HG03521 (cell line): ENCODE measurements around the gene ECI2.

Experiments used
- ATAC-seq: cut with Tn5 transposase; IDR thresholded peaks from one replicate; pipeline ENCODE4 v1.9.1; 2021; ENCODE audit warnings: mild to moderate bottlenecking, moderate library complexity; ENCODE audit not compliant: unreplicated experiment

The ECI2 gene, protein sequence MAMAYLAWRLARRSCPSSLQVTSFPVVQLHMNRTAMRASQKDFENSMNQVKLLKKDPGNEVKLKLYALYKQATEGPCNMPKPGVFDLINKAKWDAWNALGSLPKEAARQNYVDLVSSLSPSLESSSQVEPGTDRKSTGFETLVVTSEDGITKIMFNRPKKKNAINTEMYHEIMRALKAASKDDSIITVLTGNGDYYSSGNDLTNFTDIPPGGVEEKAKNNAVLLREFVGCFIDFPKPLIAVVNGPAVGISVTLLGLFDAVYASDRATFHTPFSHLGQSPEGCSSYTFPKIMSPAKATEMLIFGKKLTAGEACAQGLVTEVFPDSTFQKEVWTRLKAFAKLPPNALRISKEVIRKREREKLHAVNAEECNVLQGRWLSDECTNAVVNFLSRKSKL

DNA sequence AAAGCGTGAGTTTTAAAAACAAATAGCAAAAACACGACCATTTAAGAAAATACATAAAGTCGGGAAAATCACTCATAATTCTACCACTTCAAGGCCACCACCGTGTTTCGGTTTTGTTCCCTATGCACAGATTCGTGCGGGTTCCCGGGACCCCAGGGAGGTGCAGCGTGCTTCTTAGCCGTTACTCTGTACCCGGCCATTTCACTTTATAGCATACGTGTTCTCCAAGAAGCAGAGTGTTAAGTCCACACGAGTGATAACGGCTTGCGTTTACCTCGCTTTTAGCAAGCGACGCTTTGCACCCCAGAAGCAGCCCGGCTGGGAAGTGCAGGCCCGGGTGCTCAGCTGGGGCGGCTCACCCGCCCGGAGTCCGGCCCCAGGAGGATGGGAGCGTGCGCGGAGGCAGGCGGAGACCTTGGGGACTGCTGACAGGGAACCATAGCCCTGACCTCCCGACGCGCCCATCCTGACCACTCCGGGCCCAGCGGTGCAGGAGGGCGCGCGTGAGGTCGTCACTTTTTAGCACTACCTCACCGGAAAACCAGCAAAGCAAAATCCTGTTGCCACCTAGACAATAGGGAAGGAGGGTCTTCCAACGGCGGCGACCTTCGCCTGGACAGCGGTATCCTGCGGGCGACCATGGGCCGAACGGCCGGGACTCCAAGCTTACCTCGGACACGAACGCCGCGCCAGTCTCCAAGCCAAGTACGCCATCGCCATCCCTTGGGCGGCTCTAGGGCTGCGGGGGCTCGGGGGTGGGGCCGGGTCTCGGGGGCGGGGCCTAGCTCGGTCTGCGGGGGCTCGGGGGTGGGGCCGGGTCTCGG, at the start of gene ECI2:
ECI2 (minus strand) TSS at position 735 of the 824 bp plus-strand sequence; CDS start at position 720, 15 bp downstream.
- ATAC-seq: peak; percentile 39

DNA sequence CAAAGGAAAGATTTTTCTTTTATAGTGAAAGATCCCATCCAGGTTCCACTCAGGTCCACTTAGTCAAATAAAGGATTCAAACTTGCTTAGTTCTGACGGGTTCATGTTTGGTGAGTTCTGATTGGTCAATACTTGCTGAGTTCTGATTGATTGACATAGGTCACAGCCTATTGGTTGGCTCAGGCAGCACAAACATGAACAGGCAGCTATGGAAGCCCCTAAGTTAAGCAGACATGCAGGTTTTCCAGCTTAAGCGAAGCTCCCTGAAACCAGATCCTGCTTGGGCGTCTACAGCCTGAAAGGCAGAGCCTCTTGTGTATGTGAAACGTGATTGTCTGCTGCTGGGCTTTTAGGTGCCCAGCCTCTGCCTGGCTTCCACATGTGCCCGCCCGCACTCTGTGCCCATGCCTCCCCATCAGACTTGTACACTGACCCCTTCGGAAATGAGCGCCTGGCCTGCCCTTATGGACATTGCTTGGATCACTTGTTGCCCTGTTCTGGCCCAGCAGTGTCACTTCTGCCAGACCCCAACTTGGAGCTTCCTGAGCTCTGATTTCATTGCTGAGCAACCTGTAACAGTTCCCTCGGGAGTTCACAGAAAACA, 45.4 kb upstream of the ECI2 start:
- no peak for ATAC-seq

DNA sequence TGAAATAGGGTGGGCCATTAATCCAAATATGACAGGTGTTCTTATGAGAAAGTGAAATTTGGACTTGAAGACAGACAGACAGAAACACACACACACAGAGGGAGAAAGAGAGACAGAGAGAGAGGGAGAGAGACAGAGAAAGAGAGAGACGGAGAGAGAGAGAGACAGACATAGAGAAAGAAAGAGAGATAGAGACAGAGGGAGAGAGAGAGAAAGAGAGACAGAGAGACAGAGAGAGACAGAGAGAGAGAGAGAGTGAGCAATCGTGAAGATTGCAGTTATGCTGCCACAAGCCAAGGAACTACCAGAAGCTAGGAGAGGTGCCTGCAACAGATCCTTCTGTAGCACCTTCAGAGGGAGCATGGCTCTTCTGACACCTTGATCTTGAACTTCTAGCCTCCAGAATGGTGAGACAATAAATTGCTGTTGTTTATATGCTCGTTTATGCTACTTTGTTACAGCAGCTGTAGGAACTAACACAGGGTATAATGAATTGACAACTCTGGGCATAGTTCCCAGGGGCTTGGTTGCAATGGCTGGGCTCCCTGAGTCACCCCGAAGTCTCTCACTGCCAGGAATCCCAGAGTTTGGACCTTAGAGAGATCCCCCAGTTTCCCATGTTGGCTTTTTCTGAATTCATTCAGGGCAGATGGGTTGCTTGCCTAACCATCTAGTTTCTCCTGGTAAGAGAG, 44.7 kb upstream of the ECI2 start:
- no peak for ATAC-seq

DNA sequence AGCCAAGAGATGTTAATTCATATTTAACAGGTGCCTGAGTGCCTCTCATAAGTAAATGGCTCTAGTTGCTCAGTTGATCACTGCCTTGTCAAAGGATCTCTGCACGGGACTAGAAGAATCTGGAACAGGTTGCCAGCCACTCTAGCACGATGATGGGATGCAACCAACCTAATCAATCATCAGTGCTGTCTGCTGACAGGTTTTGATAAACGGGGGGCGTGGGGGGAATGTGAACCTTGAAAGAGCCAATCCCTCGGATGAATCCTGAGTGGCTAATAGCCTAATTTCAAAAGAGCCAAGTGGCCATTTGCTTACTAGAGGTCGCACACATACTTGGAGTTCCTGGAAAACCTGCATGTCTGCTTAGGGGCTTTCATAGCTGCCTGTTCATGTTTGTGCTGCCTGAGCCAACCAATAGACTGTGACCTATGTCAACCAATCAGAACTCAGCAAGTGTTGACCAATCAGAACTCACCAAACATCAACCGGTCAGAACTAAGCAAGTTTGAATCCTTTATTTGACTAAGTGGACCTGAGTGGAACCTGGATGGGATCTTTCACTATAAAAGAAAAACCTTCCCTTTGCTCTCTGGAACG, 43.5 kb upstream of the ECI2 start:
- ATAC-seq: no peak

DNA sequence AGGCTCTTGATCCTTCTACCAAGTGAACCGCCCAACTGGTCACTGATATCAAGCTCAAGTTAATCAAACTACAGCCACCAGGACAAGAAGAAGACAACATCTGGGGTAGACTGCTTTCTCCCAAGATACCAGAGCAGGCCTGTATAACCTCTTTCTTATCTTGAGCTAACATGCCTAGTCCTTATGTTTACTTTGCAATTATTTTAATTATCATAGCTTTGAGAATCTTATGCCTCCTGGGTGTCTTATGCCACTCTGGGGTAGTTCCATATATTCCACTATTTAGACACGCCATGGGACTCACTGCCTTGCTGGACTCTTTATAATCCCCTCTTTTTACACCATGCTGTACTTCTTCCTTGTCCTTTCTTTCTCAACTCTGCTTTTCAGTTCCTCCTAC, 41.5 kb upstream of the ECI2 start:
- no peak for ATAC-seq

DNA sequence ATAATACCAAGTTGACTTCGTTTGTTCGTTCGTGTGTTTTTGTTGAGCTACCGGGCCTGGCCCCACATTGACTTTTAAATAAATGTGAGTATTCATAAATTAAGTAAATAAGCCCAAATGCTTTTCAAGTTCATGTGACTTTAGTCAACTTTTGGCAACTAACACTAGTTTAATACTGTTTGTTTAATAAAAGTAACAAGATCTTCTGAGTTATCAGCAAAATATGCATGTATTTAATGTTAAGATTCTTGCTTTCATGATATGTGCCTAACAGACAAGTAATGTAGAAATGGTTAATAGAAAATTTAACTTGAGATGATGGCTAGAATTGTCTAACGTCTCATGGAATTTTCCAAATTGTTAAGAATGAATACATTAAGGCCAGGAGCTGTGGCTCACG, 38.7 kb upstream of the ECI2 start:
- ATAC-seq: no peak

DNA sequence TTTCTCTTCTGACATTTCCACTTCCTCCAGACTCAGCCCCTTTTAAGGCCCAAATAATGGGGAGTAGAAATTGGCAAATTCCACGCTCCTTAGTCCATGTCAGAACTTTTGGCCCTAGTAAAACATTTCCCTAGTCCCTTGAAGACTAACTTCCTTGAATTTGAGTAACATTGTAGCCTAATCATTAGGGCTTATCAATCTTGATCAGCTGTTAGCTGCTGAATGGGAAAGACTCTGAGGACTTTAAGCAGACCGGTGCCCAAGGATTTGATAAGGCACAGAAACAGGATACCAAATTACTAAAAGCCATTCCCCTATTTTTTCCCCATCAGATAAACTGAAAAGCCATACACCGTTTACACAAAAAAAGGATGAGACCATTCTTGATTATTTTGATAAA, 37.0 kb upstream of the ECI2 start:
- ATAC-seq: no peak

DNA sequence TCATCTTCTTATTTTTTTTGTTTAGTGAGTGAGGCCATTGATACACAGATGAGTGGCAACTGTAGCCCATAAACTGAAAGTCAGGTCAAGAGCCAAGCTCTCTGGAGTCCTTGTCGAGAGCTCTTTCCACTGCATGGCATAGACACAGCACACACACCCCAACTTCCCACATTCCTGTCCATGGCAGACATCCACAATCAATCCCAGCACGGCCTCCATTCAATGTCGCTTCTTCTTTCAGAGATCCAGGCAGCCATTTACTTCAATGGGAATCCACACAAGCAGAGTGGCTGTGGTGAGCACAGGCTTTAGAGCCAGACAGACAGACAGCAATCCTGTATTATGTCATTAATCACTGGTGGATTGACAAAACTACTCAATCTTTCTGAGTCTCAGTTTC, 34.9 kb upstream of the ECI2 start:
- ATAC-seq: no peak

DNA sequence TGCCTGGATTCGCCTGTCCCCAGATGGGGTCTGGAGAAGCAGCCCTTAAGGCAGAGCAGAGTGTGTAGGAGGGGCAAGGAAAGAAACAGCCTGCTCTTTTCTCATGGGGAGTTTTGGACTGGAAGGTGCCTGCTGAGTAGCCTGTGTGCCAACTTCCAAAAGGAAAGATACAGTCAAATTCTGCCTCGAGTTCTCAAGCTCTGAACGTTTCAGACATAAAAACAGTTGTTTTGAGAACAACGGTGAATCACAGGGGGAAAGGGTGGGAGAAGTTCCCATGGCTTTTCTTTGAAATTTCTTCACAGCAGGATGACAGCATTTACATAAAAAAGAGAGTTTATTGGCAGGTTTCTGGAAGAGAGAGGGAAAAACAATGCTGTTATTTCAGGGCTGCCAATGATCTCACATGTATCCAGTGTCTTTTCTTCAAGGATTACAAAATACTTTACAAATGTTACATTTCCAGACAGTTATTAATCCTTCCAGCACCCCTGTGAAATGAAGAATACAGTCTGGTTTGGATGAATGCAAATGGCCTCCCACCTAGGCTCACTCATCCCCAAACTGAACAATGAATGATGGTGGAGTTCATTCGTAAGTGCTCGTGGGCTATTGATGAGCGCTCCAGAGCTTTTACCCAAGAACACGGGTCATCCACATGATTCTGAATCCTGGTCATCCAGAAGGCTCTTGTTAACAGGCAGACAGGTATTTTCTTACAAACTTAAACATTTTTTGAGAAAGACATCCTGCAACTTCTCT, 33.8 kb upstream of the ECI2 start:
- ATAC-seq: no peak

DNA sequence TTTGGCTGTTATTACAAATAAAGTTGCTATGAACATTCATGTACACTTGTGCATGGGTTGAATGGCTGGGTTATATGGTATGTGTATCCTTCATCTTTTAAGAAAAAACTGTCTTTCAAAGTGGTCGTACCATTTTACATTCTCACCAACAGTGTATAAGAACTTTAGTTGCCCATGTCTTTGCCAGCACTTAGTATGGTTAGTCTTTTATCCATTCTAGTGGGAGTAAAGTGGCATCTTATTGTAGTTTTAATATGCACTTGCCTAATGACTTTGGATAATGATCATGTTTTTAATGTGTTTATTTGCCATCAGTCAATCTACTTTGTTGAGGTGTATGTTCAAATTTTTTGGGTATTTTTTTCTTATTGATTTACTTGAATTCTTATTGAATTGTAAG, 32.5 kb upstream of the ECI2 start:
- ATAC-seq: no peak

DNA sequence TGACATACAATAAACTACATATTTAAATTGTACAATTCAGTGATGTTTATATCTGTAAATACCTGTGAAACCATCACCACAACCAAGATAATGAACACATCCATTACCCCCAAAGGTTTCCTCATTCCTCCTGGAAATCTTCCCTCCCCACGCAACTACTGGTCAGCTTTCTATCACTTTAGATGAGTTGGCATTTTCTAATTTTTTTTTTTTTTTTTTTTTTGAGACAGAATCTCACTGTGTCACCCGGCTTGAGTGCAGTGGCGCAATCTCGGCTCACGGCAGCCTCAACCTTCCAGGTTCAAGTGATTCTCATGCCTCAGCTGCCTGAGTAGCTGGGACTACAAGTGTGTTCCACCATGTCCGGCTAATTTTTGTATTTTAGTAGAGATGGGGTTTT, 31.7 kb upstream of the ECI2 start:
- ATAC-seq: no peak

DNA sequence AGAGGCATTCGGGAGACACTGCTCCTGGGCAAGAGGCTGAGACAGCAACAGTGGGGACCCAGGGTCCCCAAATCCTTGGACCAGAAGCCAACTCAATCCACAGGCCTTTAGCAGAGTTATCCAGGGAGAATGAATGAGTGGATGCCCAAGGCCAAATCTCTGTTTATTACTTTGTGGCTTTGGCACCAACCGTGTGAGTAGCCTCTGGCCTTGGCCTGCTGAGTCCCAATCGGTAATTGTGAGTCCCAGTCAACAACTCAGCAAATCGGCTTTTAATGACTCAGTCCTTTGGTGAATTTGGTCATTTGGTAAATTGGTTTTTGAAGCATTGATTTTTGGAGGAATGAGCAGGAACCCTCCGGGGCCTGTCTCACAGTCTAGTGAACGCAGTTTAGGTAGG, 29.1 kb upstream of the ECI2 start:
- no peak for ATAC-seq

DNA sequence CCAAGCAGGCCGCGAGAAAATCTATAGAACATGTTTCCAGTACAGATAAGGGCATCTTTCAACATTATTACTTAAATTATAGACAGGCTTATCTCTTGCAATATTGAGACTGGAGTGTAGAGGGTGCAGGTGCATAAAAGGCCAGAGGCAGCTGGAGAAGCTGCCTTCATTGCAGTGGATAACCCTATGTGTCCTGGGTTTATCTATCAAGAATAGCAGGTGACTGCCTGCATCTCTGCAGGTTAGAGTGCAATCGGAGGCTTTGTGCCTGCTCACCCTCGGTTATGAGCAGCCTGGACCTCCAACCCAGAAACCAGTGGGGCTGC, 28.7 kb upstream of the ECI2 start:
- ATAC-seq: no peak

DNA sequence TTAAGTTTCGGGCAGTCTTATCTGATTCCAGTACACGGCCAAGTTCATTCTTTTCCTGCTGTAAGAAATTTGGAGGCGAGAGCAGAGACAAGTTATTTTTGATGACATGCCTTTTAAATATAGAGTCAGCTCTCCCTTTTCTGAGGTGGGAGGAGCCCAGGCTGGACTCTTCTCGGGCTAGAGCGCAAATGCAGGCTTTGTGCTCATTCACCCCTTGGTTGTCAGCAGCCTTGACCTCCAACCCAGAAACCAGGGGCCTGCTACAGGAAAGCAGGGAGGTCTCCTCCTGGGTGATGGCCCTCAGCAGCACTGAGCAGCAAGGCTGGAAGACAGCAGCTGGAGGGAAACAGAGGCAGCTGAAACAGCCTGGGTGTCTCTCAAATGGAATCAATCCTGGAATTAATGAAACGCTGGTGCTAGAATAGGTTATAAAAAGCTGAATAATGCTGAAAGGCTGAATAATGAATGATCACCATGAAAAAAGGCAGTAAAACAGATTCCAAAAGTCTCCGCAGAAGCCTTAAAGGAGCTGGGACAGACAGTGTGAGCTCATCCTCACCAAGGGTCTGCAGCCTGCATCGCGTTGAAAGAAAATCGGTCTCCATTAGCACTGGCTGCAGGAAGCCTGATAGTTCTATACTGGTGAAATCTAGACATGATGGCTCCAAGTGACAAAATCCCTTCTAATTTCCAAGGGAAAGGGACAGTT, 28.2 kb upstream of the ECI2 start:
- ATAC-seq: no peak

DNA sequence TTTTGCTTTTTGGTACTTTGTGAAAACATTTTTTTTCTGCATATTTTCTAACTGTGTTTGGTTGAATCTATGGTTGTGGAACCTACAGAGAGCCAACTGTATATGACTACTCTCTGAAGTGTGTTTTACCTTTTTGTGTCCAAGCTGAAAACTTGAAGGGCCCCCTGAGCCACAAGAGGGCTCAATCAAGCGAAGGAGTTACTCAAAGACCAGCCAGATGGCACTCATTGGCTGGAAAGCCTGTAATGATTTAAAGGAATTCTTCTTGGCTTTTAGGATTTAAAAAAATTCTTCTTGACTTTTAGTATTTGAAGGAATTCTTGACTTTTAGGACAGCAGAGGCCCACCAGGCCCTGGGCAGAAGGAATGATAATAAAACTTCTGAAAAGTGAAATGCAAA, 27.0 kb upstream of the ECI2 start:
- no peak for ATAC-seq

DNA sequence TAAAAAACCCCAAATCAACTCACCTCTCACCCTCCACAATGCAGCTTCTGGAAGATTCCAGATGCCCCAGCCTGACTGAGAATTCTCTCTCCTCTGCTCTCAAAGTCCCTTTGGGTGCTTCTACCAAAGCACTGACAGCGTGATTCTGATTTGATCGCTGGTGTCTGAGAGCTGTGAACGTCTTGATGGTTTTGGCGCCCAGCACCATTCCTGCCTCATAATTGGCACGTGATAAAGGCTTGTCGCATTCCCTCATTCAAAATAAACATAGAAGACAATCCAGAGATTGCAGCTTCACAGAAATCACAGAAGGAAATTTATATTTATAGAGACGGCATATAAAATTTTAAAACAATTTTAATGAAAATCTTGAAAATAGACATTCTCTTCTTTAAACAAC, 24.1 kb upstream of the ECI2 start:
- ATAC-seq: no peak

DNA sequence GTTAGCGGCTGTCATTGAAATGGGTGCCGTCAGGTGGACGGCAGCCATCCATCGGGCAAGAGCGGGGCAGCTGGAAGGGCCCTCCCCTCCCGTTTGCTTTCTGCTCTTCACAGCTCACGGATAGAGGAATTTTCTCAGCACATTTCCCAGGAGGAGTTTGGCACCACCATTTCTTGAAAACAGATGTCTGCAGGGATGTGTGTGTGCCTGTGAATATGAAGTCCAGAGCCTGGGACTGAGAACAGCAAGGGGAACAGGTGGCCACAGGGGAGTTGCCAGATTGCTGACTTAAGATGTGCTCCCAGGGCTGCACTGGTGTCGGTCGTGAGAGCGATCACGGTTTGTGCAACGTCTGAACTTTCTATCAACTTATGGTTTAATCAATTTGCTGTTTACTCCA, 22.1 kb upstream of the ECI2 start:
- no peak for ATAC-seq

DNA sequence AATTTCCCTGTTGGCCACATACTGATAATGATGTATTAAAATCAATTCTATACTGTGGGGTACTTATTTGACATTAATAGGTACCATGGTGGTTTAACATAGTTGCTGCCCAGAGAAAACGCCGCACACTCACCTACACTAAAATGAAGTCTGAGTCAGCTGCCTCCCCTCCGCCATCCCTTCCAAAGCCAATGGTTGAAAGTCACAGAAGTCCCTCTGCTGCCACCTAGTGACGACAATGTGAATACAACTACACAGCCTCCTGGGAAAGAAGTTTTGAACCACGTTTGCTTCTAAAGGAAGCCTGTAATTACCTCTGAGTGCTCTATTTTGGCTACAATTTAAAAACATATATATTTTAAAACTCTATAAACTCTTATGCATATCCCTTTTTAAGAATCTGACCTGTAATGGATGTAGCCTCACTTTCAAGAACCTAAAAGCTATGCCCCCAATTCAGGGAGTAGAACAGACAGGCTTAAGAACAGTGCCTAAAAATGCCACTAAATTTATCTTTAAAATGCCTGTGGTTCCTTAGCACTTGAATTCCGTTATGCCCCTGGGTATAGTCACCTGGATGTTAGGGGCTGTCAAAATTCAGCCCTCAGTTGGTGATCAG, 20.6 kb upstream of the ECI2 start:
- peak; percentile 61 for ATAC-seq

DNA sequence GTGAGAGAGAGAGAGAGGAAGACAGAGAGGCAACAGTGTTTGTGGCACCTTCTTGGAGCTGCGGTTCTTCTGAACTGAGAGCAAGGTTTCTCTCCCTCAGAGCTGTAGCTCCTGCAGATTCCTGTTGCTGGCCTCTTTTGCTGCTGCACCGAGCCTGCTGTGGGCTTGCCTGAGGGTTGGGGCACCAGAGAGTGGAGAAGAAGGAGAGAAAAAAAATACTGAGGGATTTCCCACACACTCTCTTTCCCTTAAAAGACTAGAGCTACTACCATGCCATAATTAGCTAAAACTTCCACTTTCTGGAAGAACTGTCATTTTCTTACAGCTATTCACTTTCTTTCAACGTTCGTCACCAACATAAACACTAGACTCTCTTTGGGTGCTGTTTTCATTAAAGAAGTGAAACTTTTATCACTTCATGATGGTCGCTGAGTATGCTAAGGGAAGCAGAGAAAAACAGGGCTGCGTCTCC, 18.2 kb upstream of the ECI2 start:
- ATAC-seq: peak; percentile 72
